Neural progenitor cell (in vitro differentiated cells): ENCODE measurements around the gene PDIA6. TPM values are rescaled to one million over a fixed set of nuclear protein-coding genes. Genes with fewer than 3 reads are reported as not detected.

Source experiments
- DNase-seq: peaks from one replicate; pipeline ENCODE4 v3.0.0-alpha.2; 2016; ENCODE audit warnings: low spot score
- H2AFZ ChIP-seq: fragments of 200-600 bp; sonication (generic); replicated peaks from 2 replicates; pipeline ENCODE4 v1.6.1; 2016; ENCODE audit warnings: antibody characterized with exemption
- H3F3A ChIP-seq: fragments of 200-600 bp; sonication (generic); 2 replicates; pipeline ENCODE4 v1.6.1; 2016; ENCODE audit warnings: antibody characterized with exemption, low read depth
- H3K27ac ChIP-seq: fragments of 200-600 bp; sonication (generic); 2 replicates; pipeline ENCODE4 v1.5.1; 2016; ENCODE audit warnings: mild to moderate bottlenecking
- H3K27me3 ChIP-seq: fragments of 200-600 bp; sonication (generic); 2 replicates; pipeline ENCODE4 v1.6.1; 2016; ENCODE audit warnings: mild to moderate bottlenecking, moderate library complexity
- H3K36me3 ChIP-seq: fragments of 200-600 bp; sonication (generic); 2 replicates; pipeline ENCODE4 v1.5.1; 2016
- H3K4me1 ChIP-seq: fragments of 200-600 bp; sonication (generic); 2 replicates; pipeline ENCODE4 v1.6.1; 2016; ENCODE audit warnings: mixed run types
- H3K4me2 ChIP-seq: fragments of 200-600 bp; sonication (generic); 2 replicates; pipeline ENCODE4 v1.6.1; 2016
- H3K4me3 ChIP-seq: fragments of 200-600 bp; sonication (generic); 2 replicates; pipeline ENCODE4 v1.5.1; 2016
- H3K79me2 ChIP-seq: fragments of 200-600 bp; sonication (generic); 2 replicates; pipeline ENCODE4 v1.6.1; 2016; ENCODE audit warnings: low read depth
- H3K9ac ChIP-seq: fragments of 200-600 bp; sonication (generic); 2 replicates; pipeline ENCODE4 v1.6.1; 2016
- H3K9me3 ChIP-seq: fragments of 200-600 bp; sonication (generic); 2 replicates; pipeline ENCODE4 v1.5.1; 2016; ENCODE audit warnings: low read depth
- H4K20me1 ChIP-seq: fragments of 200-600 bp; sonication (generic); 2 replicates; pipeline ENCODE4 v1.6.1; 2016; ENCODE audit warnings: low read depth
- H3K27ac Mint-ChIP-seq: 3 replicates; pipeline ENCODE4 v1.8.0; 2021; ENCODE audit warnings: mixed read lengths
- H3K27me3 Mint-ChIP-seq: 2 replicates; pipeline ENCODE4 v1.8.0; 2022; ENCODE audit warnings: low read depth, mild to moderate bottlenecking, inconsistent platforms, moderate library complexity, mixed read lengths; ENCODE audit not compliant: insufficient read depth
- H3K36me3 Mint-ChIP-seq: 3 replicates; pipeline ENCODE4 v1.8.0; 2021; ENCODE audit warnings: mixed read lengths
- H3K4me1 Mint-ChIP-seq: 3 replicates; pipeline ENCODE4 v1.8.0; 2021; ENCODE audit warnings: mixed read lengths
- H3K4me3 Mint-ChIP-seq: 3 replicates; pipeline ENCODE4 v1.8.0; 2021; ENCODE audit warnings: mild to moderate bottlenecking, moderate library complexity, mixed read lengths
- H3K9me3 Mint-ChIP-seq: 3 replicates; pipeline ENCODE4 v1.8.0; 2020; ENCODE audit warnings: mixed read lengths
- EZH2 ChIP-seq: fragments of 200-600 bp; sonication (generic); IDR thresholded peaks from 2 replicates; pipeline ENCODE4 v1.6.1; 2017; ENCODE audit warnings: antibody characterized with exemption, mild to moderate bottlenecking, moderate library complexity
- EZH2phosphoT487 ChIP-seq: fragments of 200-600 bp; sonication (generic); IDR thresholded peaks from 2 replicates; pipeline ENCODE4 v1.6.1; 2017; ENCODE audit warnings: antibody characterized with exemption
- total RNA-seq: library from RNA; depleted of rRNA; stranded (reverse); fragments of >200 nt; gene quantifications from 2 replicates; pipeline ENCODE4 v1.2.3, GENCODE V29; 2015; ENCODE audit warnings: low replicate concordance
- TF ChIP-seq, protein P1 (sequence below): fragments of 200-600 bp; sonication (generic); IDR thresholded peaks from 2 replicates; pipeline ENCODE4 v1.5.1; 2017; ENCODE audit warnings: antibody characterized with exemption, mild to moderate bottlenecking

Gene PDIA6
- total RNA-seq, 1 donor from 2014 or later: 381 TPM

DNA sequence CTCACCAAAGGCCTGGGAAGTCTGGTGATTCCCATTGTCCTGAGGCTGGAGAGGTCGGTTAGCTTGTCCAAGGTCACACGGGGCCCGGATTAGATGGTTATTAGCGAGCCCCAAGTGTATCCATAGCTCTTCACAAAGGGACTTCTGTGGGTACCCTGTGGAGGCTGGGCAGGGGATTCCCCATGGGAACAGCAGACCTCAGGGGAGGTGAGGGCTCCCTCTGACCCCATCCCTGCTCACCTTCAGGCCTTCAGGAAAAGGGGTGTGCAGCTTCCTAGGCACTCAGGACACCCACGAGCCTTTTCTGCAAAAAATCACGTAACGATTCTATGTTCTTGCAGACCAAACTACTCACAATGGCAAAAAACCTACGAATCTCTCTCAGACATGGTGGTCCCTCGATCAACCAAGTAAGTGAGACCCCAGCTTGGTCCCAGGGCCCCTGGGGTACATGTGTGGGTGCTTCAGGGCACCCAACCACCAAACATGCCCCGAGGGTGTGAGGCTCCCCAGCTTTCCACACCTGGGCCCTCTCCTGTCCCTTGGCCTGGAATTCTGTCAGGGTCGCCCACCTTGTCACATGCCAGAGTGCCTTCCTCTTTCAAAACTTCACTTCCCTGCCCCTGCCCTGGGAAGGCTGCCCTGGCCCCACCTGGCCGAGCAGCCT, 40.3 kb downstream of the PDIA6 start:
- Mint-ChIP-seq H3K36me3 (no peaks in the 10 kb centered on the region), H3K27me3 (peaks cover 7% of the 10 kb centered on the region), H3K4me1 (peaks cover 12% of the 10 kb centered on the region), H3K4me3 (no peak overlapping the region), H3K27ac (no peak overlapping the region), H3K9me3 (no peaks in the 10 kb centered on the region)
- H3K27ac ChIP-seq: no peak overlapping the region
- TF ChIP-seq EZH2 (no peak), EZH2phosphoT487 (no peak)
- TF ChIP-seq, protein P1, sequence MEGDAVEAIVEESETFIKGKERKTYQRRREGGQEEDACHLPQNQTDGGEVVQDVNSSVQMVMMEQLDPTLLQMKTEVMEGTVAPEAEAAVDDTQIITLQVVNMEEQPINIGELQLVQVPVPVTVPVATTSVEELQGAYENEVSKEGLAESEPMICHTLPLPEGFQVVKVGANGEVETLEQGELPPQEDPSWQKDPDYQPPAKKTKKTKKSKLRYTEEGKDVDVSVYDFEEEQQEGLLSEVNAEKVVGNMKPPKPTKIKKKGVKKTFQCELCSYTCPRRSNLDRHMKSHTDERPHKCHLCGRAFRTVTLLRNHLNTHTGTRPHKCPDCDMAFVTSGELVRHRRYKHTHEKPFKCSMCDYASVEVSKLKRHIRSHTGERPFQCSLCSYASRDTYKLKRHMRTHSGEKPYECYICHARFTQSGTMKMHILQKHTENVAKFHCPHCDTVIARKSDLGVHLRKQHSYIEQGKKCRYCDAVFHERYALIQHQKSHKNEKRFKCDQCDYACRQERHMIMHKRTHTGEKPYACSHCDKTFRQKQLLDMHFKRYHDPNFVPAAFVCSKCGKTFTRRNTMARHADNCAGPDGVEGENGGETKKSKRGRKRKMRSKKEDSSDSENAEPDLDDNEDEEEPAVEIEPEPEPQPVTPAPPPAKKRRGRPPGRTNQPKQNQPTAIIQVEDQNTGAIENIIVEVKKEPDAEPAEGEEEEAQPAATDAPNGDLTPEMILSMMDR: no peak
- no peaks in the 10 kb centered on the region for H4K20me1 ChIP-seq
- H3F3A ChIP-seq: no peaks in the 10 kb centered on the region
- no peak overlapping the region for H3K4me3 ChIP-seq
- no peak for DNase-seq
- no peaks in the 10 kb centered on the region for H3K9me3 ChIP-seq
- no peak overlapping the region for H3K9ac ChIP-seq
- no peaks in the 10 kb centered on the region for H3K27me3 ChIP-seq
- no peak overlapping the region for H3K4me2 ChIP-seq
- H3K4me1 ChIP-seq: peaks cover 17% of the 10 kb centered on the region
- no peaks in the 10 kb centered on the region for H3K79me2 ChIP-seq
- no peak overlapping the region for H2AFZ ChIP-seq
- no peaks in the 10 kb centered on the region for H3K36me3 ChIP-seq

DNA sequence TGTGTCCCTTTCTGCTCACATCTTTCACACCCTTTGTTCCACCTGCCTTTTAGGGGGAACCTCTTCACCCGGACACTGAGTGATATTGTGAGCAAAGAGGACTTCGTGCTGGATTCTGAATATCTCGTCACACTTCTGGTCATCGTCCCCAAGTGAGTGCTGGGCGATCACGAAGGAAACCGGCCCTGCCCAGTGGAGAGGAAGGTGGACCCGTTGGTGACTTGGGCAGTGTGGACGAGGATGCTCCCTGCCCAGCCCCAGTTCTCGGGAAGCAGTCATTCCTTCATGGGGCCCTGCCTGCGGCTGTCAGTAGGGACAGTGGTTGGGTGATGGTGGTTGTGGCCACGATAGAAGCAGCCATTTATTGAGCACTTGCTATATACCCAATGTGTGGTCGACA, 40.8 kb downstream of the PDIA6 start:
- Histone ChIP-seq H3K9me3 (no peaks in the 10 kb centered on the region), H3K27ac (no peak overlapping the region), H4K20me1 (no peaks in the 10 kb centered on the region), H3K36me3 (no peaks in the 10 kb centered on the region), H3K9ac (no peak overlapping the region), H3K4me1 (peaks cover 17% of the 10 kb centered on the region), H3K4me3 (no peak overlapping the region), H3K4me2 (no peak overlapping the region), H2AFZ (no peak overlapping the region), H3K79me2 (no peaks in the 10 kb centered on the region), H3K27me3 (no peaks in the 10 kb centered on the region), H3F3A (no peaks in the 10 kb centered on the region)
- no peak for DNase-seq
- Mint-ChIP-seq H3K36me3 (no peaks in the 10 kb centered on the region), H3K4me3 (no peak overlapping the region), H3K27ac (no peak overlapping the region), H3K4me1 (peaks cover 12% of the 10 kb centered on the region), H3K27me3 (peaks cover 7% of the 10 kb centered on the region), H3K9me3 (no peaks in the 10 kb centered on the region)
- TF ChIP-seq, protein P1: no peak
- TF ChIP-seq EZH2 (no peak), EZH2phosphoT487 (no peak)

DNA sequence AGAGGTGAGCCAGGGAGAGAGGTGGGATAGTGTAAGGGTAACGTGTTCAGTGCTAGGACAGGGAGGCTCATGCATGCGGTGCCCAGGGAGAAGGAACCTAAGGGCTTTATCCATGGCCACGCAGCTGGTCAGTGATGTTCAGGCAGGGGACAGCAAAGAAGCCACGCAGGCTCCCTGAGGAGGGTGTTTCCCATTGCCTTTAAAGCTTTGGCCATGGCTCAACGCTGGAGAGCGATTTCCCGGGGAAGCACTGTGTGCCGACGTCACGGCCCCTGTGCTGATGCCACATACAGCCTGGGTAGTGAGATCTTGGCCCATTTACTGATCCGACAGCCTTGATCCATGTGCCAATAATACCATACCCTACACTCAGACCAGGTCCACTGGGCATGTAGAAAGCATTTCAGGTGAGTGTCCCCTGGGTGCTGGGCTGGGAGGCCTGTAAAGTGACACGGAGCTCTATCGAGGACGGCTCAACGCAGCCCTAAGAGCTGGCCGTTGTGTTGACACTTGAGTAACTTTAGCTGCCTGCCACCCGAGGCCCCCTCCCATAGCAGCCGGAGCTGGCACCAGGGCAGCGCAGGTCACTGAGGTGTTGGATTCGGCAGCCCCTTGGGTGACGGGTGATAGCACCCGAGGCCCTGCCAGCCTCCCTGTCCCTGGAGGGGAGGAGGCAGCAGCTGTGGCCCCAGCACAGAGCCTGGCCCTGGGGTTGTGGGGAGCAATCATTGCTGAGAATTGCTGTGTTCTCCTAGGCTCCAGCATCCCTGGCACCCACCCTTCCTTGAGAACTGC, 41.4 kb downstream of the PDIA6 start:
- H3K36me3 ChIP-seq: no peaks in the 10 kb centered on the region
- peaks cover 17% of the 10 kb centered on the region for H3K4me1 ChIP-seq
- TF ChIP-seq EZH2phosphoT487 (no peak), EZH2 (no peak)
- TF ChIP-seq, protein P1: no peak
- Mint-ChIP-seq H3K36me3 (no peaks in the 10 kb centered on the region), H3K9me3 (no peaks in the 10 kb centered on the region), H3K27me3 (peaks cover 7% of the 10 kb centered on the region), H3K27ac (no peak overlapping the region), H3K4me1 (peaks cover 12% of the 10 kb centered on the region), H3K4me3 (no peak overlapping the region)
- no peak overlapping the region for H3K27ac ChIP-seq
- H4K20me1 ChIP-seq: no peaks in the 10 kb centered on the region
- no peak overlapping the region for H3K9ac ChIP-seq
- no peaks in the 10 kb centered on the region for H3K9me3 ChIP-seq
- H3K27me3 ChIP-seq: no peaks in the 10 kb centered on the region
- H2AFZ ChIP-seq: no peak overlapping the region
- H3F3A ChIP-seq: no peaks in the 10 kb centered on the region
- H3K4me2 ChIP-seq: no peak overlapping the region
- DNase-seq: no peak
- H3K79me2 ChIP-seq: no peaks in the 10 kb centered on the region
- no peak overlapping the region for H3K4me3 ChIP-seq
